HG03159 (cell line): ENCODE results near the gene STK35.

ENCODE experiments used
- ATAC-seq: cut with Tn5 transposase; IDR thresholded peaks from one replicate; pipeline ENCODE4 v1.9.1; 2021; ENCODE audit warnings: mild to moderate bottlenecking, moderate library complexity; ENCODE audit not compliant: unreplicated experiment

The STK35 gene

DNA sequence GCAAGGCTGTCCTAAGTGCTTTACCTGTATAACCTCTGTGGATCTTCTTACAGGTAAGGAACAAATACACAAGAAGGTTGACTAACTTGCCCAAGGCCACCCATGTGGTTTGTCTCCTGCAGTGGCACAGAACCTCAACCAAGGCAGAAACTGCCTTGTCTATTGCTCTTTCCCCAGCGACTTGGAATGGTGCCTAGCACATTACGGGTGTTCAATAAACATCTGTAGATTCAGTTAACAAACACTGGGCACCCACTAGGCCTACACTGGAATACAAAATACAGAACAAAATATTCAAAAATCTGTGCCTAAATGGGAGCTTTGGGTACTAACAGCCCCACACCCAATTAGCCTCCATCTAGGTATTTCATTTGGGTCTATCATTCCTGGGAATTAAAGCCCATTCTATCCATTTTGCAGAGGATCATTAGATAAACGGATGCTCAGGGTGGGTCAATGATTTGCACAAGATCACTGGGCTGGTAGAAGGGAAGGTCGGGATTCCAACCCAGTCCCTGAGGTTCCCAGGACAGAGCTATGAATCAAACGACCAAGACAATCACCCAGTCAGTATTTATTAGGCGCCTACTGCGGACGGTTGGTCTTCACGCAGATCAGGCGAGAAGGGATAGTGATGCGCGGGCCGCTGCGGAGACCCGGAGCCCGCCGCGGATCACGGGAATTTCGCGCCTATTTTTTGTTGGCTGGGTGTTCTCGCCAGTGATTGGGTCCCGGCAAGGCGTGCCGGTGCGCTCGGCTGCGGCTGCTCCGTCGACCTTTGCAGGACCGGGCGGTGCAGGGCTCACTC lies at the start of gene STK35:
Gene STK35 (plus strand): TSS at position 771 of the 808 bp plus-strand sequence. CDS start 55 bp downstream, outside the sequence.
- peak; percentile 38 for ATAC-seq

DNA sequence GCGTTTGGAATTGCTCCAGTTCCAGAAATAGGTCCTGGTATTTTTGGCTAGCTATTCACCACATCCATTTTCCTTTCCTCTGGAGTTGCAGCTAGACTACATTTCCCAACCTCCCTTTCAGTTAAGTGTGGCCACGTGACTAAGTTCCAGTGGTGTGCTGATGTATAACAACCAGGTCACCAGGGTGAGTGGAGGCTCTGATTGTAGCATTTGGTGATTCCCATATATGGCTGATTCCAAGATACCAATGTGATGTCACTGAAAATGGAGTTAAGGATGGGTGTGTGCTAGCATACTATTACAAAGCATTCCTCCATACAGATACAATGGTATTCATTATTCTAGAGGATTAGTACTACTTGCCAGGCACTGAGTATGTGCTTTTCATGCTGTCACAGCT lies 49.7 kb upstream of the STK35 start:
- no peak for ATAC-seq

DNA sequence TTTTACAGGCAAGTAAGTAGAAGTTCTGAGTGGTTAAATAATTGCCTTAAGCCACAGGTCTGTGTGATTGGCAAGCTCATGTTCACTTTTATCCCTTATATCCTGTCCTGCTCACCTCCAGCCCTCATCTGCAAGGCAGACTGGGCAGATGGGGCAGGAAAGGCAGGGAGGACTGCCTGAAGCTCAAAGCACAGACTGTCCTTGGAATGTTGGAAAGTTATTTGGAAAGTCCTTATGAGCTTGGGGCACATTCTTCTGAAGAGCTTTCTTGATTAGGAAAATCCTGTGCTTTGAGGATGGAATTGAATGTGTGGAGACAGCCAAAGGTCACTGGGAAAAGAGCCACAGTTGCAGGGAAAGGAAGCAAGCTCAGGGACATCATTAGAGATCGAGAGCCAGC lies 48.9 kb upstream of the STK35 start:
- ATAC-seq = no peak

DNA sequence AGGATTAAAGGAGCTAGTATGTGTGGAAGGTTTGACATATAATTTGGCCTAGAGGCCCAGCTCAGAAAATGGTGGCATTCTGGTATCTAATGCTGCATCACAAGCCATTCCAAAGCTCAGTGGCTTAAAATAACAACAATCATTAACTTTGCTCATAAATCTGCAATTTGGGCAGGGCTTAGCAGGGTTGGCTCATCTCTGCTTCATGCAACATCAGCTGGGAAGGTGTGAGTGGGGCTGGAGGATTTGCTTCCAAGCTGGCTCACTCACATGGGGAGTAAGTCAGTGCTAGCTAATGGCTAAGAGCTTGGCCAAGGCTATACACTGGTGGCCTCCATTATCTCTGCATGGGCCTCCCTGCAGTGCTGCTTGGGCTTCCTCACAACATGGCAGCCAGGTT lies 48.0 kb upstream of the STK35 start:
- no peak for ATAC-seq

DNA sequence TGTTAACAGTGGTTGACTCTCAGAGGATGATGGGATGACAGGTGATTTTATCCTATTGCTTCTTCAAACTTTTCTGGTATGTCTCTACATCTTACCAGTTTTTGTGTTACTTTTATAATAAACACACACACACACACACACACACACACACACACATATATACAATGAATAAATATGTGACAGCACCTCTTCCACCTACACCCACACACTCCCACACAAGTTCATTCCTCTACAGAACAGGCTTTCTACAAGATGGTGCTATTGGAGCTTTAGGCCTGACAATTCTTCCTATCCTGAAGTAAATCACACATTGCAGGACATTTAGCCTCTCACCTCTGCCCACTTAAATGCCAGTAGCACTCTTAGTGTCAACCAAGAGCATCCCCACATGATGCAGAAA lies 46.7 kb upstream of the STK35 start:
- no peak for ATAC-seq

DNA sequence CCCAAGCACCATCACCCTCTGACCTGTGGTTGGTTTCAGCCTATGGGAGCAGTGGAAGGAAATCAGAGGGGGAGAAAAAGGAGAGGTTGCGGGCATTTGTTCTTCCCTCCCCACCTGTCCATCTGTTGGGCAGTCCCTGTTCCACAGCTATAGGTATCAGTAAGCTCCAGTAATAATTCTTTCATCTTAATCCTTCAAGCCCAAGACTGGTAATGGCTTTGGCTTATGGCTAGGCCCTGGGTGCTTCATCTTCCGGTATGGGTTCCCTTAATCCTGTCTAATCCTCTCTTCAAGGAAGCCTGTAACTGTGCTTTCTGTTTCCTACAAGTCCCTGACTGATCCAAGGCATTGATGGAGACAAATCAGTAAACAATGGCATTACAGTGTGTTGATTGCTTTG lies 42.2 kb upstream of the STK35 start:
- no peak for ATAC-seq

DNA sequence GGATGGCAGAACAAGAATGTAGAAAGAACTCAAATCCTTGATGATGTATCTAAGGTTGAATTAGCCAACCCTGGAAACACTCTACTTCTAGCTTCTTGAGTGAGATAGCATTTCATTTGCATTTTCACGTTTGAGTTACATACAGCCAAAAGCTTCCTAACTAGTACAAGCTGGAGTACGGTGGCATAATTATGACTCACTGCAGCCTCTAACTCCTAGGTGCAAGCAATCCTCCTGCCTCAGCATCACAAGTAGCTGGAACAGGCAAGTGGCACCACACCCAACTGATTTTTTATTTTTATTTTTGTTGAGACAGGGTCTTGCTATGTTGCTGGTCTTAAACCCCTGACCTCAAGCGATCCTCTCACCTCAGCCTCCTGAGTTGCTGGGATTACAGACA lies 36.5 kb upstream of the STK35 start:
- ATAC-seq = no peak

DNA sequence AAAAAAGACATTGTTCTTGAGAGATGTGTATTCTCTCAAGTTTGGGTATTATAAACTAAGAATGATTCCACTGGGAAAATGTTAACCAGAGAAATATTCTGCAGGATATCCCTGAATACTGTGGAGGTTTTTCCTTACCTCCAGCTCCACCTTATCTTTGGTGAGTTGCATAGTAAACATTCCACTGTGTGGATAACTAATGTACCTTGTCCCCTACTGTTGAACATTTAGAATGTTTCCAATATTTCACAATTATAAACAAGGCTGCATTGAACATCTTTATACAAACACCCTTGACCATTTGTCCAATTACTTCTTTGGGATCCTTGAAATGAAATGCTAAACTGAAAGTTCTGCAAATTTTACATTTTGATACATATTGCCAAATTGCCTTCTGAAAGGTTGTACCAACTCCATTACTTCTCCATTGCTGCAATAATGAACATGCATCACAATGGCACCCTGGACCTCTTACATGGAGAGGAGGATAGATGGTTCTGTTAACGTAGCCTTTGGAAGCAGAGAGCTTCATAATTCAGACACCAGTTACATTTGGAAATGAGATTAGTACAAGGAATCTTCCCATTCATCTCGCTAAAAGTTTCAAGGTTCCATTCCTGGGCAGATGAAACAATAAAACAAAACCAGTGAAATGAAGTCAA lies 35.0 kb upstream of the STK35 start:
- ATAC-seq = no peak

DNA sequence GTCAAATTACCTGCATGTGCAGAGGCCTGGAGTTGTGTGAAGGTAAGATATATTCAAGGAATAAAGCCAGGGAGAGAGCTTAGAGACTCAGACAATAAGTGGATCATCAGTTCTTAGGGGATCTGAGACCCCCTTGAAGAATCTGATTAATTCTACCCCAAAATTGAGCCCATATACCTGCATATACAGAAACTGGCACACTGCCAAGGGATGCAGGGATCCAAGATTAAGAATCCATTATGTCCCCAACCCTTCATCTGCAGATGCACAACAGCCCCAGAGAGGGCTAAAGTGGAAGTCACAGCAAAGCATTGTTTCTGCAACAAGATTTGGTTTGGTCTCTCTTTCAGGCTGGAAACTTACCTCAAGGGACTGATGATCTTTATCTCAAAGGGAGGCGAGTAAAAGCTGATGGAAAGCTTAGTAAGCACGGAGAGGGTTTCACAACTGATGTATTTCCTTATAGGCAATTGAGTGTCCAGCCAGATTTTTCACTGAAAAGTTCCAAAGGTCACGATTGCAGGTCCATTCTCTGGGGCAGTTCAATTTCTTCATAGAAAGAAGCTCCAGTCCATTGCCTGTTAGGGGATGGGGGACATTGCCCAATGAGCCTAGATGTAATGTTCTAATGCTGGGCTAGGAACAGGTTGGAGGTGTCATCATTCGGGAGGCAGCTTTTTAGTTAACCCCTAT lies 20.9 kb upstream of the STK35 start:
- ATAC-seq = no peak

DNA sequence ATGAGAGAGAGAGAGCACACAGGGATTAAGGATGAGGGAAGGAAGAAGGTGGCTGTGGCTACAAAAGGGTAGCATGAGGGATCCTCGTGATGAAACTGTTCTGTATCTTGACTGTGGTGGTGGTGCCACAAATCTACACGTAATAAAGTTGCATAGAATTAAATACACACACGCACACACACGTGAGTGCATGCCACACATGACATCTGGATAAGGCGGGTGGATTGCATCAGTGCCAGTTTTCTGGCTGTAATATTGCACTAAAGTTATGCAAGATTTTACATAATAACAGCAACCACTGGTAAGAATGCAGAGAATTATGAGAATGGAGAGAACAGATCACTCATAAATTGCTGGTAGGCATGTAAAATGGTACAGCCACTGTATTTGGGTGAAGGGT lies 16.9 kb upstream of the STK35 start:
- no peak for ATAC-seq

DNA sequence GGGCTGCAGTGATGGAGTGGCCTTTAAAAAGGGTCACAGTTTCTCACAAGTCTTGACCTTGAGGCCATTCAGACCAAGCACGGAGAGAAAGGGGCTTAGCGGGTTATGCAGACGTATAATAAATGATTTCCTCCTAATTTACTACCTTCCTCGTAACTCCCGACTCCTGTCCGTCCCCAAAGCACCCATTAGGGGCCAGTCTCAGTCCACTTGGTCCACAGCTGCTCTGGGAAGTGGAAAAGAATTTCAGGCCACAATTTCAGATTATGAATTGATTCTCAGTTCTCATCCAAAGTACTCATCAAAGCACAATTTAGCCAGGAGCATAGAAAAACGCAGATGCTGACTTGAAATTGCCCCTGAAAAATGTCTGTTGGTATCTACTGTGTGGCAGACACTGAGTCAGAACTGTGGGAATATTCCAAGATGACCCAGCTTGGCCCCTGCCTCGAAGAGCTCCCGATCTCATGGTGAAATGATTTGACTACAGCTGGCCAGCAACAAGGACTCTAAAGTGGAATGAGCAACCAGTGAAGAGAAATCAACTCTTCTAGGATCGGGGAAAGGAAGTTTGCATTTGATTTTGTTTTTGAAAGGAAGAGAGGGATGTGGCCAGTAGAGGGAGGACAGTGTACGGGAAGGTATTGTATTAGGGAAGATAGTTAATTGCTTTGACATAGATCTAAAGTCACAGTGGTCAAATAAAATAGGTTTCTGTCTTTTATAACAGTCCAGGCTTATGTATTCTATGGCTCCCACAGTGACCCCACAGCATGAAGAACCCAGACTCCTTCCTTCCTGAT lies 15.2 kb upstream of the STK35 start:
- ATAC-seq = no peak

DNA sequence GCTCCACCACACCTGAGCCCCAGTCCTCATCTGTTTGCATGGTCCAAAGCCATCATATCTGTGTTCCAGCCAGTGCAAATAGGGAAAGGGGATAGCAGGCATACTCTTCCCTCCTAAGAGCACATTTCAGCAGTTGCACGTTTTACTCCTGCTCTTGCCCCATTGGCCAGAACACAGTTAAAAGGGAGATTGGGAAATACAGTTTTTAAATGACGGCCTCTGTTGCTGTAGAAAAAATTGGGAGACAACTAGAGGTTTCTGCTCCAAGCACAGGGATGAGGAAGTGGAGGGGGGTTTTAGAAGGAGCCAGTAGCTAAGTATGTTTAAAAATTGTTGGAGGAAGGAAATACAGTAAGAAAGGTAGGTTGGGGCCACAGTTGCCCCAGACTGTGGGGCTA lies 14.6 kb upstream of the STK35 start:
- ATAC-seq = no peak

DNA sequence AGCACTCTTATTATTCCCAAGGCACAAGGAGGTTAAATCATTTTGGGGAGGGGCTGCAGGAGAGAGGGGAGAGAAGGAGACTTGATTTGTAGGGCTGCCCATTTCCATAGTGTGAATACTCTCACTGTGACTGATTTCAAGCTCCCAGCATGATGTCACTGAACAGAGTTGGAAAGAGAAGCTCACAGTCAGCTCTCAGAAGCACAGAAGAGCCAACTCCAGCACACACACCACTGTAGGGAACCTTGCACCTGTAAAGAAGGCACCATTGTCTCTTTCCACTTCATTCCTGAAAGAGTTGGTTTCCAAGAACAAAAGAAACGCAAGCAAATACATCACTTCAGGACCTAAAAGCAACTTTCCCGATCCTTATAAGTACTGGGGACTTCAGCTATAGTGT lies 12.7 kb upstream of the STK35 start:
- no peak for ATAC-seq

DNA sequence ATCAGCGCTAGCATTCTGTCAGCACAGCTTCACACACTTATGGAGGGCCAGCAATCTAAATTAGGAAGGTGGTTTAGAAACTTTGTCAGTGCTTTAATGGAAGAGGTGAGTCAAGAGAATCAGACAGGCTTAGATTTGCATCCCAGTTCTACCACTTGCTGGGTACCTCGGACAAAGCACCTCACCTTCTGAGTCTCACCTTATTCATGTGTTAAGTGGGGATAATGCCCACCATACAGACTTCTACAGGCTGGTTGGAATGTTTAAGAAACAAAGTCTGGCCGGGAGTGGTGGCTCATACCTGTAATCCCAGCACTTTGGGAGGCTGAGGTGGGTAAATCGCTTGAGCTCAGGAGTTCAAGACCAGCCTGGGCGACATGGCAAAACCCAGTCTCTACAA lies 12.2 kb upstream of the STK35 start:
- ATAC-seq = no peak

DNA sequence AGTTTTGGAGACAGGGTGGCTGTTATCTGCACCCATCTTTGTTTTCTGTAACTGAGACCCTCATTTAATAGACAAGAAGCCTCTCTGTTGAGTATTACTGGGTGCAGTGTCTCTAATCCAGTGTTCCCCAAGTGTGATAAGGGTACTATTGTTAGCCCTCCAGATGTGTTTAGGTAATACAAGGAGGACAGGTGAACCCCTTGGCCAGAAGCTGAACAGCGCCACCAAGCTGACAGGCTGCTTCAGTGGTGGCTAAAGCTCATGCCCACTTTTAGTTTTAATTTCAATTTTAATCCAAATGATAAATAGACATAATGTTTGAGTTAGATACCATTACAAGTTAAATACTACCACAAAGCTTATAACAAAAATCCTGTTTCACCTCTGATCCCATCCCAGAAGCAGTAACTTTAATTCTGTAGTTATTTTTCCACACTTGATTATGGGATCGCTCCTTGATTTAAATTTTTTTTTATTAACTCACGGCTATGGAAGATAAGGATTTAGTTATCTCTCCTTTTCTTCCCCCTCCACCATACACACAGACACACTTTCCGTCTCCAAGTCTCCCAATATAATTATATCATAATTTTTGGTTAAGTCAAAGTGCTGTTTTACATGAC lies 8.4 kb upstream of the STK35 start:
- no peak for ATAC-seq

DNA sequence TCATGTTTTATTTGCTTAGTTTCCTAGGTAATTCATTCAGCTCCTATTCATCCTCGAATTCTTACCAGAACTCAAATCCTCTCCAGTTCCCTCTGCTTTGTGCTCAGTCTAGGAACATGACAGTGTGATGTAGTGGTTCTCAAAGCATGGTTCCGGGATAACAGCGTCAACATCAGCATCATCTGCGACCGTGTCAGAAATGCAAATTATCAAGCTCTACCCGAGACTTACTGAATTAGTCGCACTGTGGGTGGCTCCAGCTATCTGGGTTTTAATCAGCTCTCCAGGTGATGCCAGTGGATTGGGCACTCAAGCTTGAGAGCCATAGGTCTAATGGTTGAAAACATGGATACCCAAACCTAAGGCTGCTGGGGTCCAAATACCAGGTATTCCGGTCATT lies 7.7 kb upstream of the STK35 start:
- ATAC-seq = no peak

DNA sequence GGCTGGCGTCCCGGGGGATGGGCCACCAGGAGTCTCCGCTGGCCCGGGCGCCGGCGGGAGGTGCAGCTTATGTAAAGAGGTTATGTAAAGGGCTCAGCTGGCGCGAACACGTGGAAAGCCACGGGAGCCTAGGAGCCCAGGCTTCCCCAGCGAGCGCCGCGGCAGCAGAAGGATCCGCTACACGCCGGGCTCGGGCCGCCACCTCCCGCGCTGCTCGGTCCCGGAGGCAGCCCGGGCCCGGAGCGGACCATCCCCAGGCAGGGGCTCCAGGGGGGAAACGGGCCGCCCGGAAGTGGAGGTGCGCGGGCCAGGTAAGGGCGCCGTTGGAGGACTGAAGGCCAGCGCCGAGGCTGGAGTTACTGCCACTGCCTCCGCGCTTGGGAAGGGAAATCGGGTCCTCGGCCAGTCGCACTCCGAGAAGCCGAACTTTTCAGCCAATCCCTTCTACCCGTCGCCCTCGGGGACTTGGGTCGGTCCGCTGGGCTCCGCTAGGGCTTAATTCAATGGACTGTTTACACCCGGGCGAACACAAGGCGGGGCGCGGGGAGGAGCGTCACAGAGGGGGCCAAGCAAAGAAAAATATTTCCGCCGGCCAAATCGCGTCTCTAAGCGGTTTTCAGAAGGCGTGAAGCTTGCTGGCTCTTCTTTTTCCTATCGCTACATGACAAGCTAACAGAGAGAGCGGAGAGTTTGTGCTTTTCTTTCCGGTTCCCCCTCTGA lies 398 bp downstream of the STK35 start:
- ATAC-seq = peak; percentile 82

DNA sequence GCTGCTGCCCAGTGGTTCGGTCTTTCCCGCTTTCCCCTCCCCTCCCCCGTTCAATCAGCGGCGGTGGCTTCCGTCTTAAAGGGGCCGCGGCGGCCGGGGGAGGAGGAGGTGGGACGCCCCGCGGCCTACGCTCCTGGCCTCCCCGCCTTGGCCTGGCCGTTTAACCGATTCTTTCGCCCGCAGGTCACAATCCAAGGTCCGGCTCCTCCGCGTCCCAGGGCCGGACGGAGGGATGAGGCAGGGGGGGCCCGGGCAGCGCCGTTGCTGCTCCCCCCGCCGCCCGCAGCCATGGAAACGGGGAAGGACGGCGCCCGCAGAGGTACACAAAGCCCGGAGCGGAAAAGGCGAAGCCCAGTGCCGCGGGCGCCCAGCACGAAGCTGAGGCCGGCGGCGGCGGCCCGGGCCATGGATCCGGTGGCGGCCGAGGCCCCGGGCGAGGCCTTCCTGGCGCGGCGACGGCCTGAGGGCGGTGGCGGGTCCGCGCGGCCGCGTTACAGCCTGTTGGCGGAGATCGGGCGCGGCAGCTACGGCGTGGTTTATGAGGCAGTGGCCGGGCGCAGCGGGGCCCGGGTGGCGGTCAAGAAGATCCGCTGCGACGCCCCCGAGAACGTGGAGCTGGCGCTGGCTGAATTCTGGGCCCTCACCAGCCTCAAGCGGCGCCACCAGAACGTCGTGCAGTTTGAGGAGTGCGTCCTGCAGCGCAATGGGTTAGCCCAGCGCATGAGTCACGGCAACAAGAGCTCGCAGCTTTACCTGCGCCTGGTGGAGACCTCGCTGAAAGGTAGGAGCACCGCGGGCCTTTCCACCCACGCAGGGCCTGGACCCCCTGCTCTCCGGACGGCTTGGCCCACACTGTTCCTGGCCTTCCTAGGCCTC lies 1.2 kb downstream of the STK35 start:
- peak; percentile 63 for ATAC-seq
